K562 (cell line): ENCODE data around the gene C16orf86. TPM values are rescaled to one million over a fixed set of nuclear protein-coding genes. Genes with fewer than 3 reads are reported as not detected.

ENCODE experiments used
- CC2D1A ChIP-seq: fragments of 450-650 bp; IDR thresholded peaks from 2 replicates; pipeline ENCODE4 v1.6.1; 2017; ENCODE audit warnings: mild to moderate bottlenecking
- CTCF ChIP-seq, 3 experiments: IDR thresholded peaks in 2 of 3; conservative IDR thresholded peaks in 1 of 3; 2 replicates each; pipeline ENCODE4 v1.5.1; 2011 to 2012; ENCODE audit warnings: low read length in 3 of 3, mild to moderate bottlenecking in 3 of 3, control low read depth in 2 of 3, improper control_type of control experiment in 1 of 3, inconsistent platforms in 1 of 3, low read depth in 1 of 3, mixed read lengths in 1 of 3, moderate library complexity in 1 of 3; ENCODE audit not compliant: insufficient read depth in 2 of 3
- DNMT1 ChIP-seq: fragments of 450-650 bp; IDR thresholded peaks from 2 replicates; pipeline ENCODE4 v1.6.1; 2016; ENCODE audit warnings: antibody characterized with exemption, mild to moderate bottlenecking
- EGR1 ChIP-seq: fragments of 450-650 bp; conservative IDR thresholded peaks from 2 replicates; pipeline ENCODE4 v1.6.1; 2017; ENCODE audit warnings: mild to moderate bottlenecking
- ETV5 ChIP-seq: sonication (generic); formaldehyde crosslinking; IDR thresholded peaks from 2 replicates; pipeline ENCODE4 v1.4.0; 2020; ENCODE audit warnings: low read depth, mild to moderate bottlenecking, missing genetic modification reagents
- GABPB1 ChIP-seq: sonication (generic); formaldehyde crosslinking; IDR thresholded peaks from 2 replicates; pipeline ENCODE4 v1.8.0; 2022; ENCODE audit warnings: mild to moderate bottlenecking, missing genetic modification reagents
- GTF2F1 ChIP-seq: IDR thresholded peaks from 2 replicates; pipeline ENCODE4 v1.6.1; 2011; ENCODE audit warnings: low read depth, low read length, improper control_type of control experiment
- HNRNPL ChIP-seq: fragments of 200-400 bp; formaldehyde crosslinking; IDR thresholded peaks from 2 replicates; pipeline ENCODE4 v1.6.1; 2017; ENCODE audit warnings: low read depth, mild to moderate bottlenecking, low read length
- JUN ChIP-seq, 2 experiments: sonication (generic) in 1 of 2; formaldehyde crosslinking in 1 of 2; IDR thresholded peaks; 2 replicates each; pipeline versions ENCODE4 v1.6.1 to v1.8.0; 2012 to 2022; ENCODE audit warnings: borderline replicate concordance in 2 of 2, mild to moderate bottlenecking in 2 of 2, improper control_type of control experiment in 1 of 2, low read depth in 1 of 2, low read length in 1 of 2, missing genetic modification reagents in 1 of 2
- NR2C1 ChIP-seq, 2 experiments: fragments of 450-650 bp; IDR thresholded peaks; 2 replicates each; pipeline ENCODE4 v1.6.1; 2017; ENCODE audit warnings: mild to moderate bottlenecking in 2 of 2, antibody characterized with exemption in 1 of 2, inconsistent platforms in 1 of 2, missing compliant biosample characterization in 1 of 2, missing genetic modification characterization in 1 of 2
- SIN3A ChIP-seq, 2 experiments: fragments of 150-350 bp in 1 of 2; IDR thresholded peaks; 2 replicates each; pipeline ENCODE4 v1.6.1; 2011 to 2016; ENCODE audit warnings: borderline replicate concordance in 2 of 2, low read depth in 2 of 2, low read length in 2 of 2, mild to moderate bottlenecking in 2 of 2, moderate library complexity in 2 of 2; ENCODE audit not compliant: control insufficient read depth in 1 of 2
- SMC3 ChIP-seq: conservative IDR thresholded peaks from 2 replicates; pipeline ENCODE4 v1.6.1; 2011; ENCODE audit warnings: low read depth, low read length, improper control_type of control experiment; ENCODE audit not compliant: insufficient read depth
- SNIP1 ChIP-seq: fragments of 450-650 bp; IDR thresholded peaks from 2 replicates; pipeline ENCODE4 v1.7.1; 2017; ENCODE audit warnings: low read depth, mild to moderate bottlenecking
- ZBTB11 ChIP-seq, 3 experiments: fragments of 200-800 bp in 1 of 3; fragments of 250-450 bp in 1 of 3; fragments of 450-650 bp in 1 of 3; sonication (Bioruptor Pico) in 1 of 3; sonication (Bioruptor generic) in 1 of 3; formaldehyde crosslinking in 1 of 3; IDR thresholded peaks; 2 replicates each; pipeline versions ENCODE4 v1.6.1 to v1.8.0; 2016 to 2022; ENCODE audit warnings: mild to moderate bottlenecking in 2 of 3, missing genetic modification characterization in 2 of 3, missing compliant biosample characterization in 1 of 3, moderate library complexity in 1 of 3
- ZBTB34 ChIP-seq: fragments of 250-450 bp; sonication (Bioruptor Pico); IDR thresholded peaks from 2 replicates; pipeline ENCODE4 v1.8.0; 2021; ENCODE audit warnings: mild to moderate bottlenecking, moderate library complexity
- ZNF277 ChIP-seq: fragments of 250-450 bp; sonication (Bioruptor Pico); IDR thresholded peaks from 2 replicates; pipeline ENCODE4 v1.8.0; 2022; ENCODE audit warnings: inconsistent platforms, mild to moderate bottlenecking, moderate library complexity, borderline replicate concordance
- ZNF511 ChIP-seq: sonication (generic); formaldehyde crosslinking; IDR thresholded peaks from 2 replicates; pipeline ENCODE4 v1.8.0; 2022; ENCODE audit warnings: mild to moderate bottlenecking, missing genetic modification reagents
- polyA plus RNA-seq, 8 experiments: library from polyadenylated mRNA; depleted of rRNA in 4 of 8; stranded (reverse) in 5 of 8; unstranded in 3 of 8; fragments of >200 nt; fragmentation: Nextera tagmentation in 2 of 8; fragmentation: Illumina TruSeq in 1 of 8; extraction: Ambion mirVana in 2 of 8; extraction: Trizol in 1 of 8; gene quantifications; 2 replicates each; pipeline versions ENCODE4 v1.2.1 to v1.2.3, GENCODE V29; 2011 to 2014; ENCODE audit warnings: inconsistent platforms in 1 of 8, missing spikeins in 1 of 8
- total RNA-seq, 7 experiments: library from RNA; depleted of rRNA in 6 of 7; stranded (reverse); fragments of >200 nt in 6 of 7; fragmentation: Illumina TruSeq in 2 of 7; extraction: Trizol in 2 of 7; gene quantifications; 2 replicates each; pipeline versions ENCODE4 v1.2.1 to v1.2.3, GENCODE V29; 2011 to 2021; ENCODE audit warnings: low replicate concordance in 1 of 7

Gene C16orf86
- total and polyA plus RNA-seq, 9 of the 15 experiments (the other 6 are each of a cell fraction or from before 2014, with no cell fraction given), result 0.13 to 1.2 (median 0.27) TPM; not detected in 3

- TF ChIP-seq ZBTB11 (CRISPR knock-in tag; IDR thresholded peaks at IDR 0.05), result peak in 1 of 3 experiments; percentile 51; a peak in 1 of 6 replicates
- TF ChIP-seq EGR1, result peak; percentile 73
- TF ChIP-seq ETV5 (CRISPR knock-in tag), result 0 out of 2 replicates have a peak, but pooled peaks have one; percentile 14
- peak; percentile 54; the same call in 1 of the 2 replicates for TF ChIP-seq GABPB1 (CRISPR knock-in tag)
- TF ChIP-seq SMC3, result no peak
- TF ChIP-seq SIN3A (IDR thresholded peaks at IDR 0.05; ENCODE audit: borderline replicate concordance in 2 of 2, control insufficient read depth in 1 of 2, low read depth in 2 of 2, low read length in 2 of 2), result peak in 1 of 2 experiments; percentile 82; a peak in 2 of 4 replicates
- TF ChIP-seq CC2D1A, result no peak
- no peak for TF ChIP-seq GTF2F1
- no peak for TF ChIP-seq ZNF511 (CRISPR knock-in tag)
- no peak for TF ChIP-seq HNRNPL
- 0 out of 6 replicates have a peak, but pooled peaks of 1 of the 3 experiments have one; percentile 3 for TF ChIP-seq CTCF (IDR thresholded peaks at IDR 0.05 in 2 of 3, conservative IDR thresholded peaks at IDR 0.05 in 1 of 3; ENCODE audit: insufficient read depth in 2 of 3, low read depth in 1 of 3, low read length in 3 of 3)
- no peak for TF ChIP-seq SNIP1
- TF ChIP-seq ZNF277, result no peak
- peak; percentile 72 for TF ChIP-seq JUN (IDR thresholded peaks at IDR 0.05; ENCODE audit: borderline replicate concordance, low read depth, low read length)
- TF ChIP-seq JUN (CRISPR knock-in tag; IDR thresholded peaks at IDR 0.05; ENCODE audit: borderline replicate concordance), result no peak
- TF ChIP-seq ZBTB34 (CRISPR knock-in tag), result no peak
- peak; percentile 92; the same call in 1 of the 2 replicates for TF ChIP-seq DNMT1
- no peak for TF ChIP-seq NR2C1 (IDR thresholded peaks at IDR 0.05)
- TF ChIP-seq NR2C1 (tag; IDR thresholded peaks at IDR 0.05), result 0 out of 2 replicates have a peak, but pooled peaks have one; percentile 26
Measured at GRCh38 chr16:67660564-67661028, 6.0 kb upstream of the C16orf86 start, which contains the start of gene PARD6A (continued).
